ENCODE data around the gene ALG3. TPM values are rescaled to one million over a fixed set of nuclear protein-coding genes. Genes with fewer than 3 reads are reported as not detected.

The ALG3 gene
- total RNA-seq, 1 donor from 2014 or later = 38.8 TPM

DNA sequence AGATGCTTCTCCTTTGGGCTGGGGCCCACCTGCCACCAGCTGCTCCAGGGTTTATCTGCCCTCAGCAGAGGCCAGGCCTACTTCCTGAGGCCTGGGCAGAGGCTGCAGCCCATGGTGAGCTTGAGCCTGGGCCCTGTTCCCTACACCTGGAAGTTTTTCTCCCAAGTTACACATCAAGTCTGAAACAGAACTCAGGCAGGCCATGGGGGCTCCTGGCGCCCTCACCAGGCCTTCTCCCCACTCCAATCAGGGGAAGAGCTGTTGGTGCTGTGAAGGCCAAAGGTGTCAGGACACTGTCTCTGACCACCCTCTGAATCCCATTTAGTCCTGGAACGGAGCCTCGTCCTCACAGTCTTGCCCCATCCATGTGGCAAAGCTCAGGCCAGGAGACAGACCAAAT lies 12.1 kb downstream of the ALG3 start:
- no peak for ATAC-seq
- DNase-seq (ENCODE audit: low spot score) = no peak

- DNase-seq (ENCODE audit: low spot score) (no peak), ATAC-seq (no peak)
Observed at GRCh38 chr3:184236033-184236410, 12.7 kb downstream of the ALG3 start.

DNA sequence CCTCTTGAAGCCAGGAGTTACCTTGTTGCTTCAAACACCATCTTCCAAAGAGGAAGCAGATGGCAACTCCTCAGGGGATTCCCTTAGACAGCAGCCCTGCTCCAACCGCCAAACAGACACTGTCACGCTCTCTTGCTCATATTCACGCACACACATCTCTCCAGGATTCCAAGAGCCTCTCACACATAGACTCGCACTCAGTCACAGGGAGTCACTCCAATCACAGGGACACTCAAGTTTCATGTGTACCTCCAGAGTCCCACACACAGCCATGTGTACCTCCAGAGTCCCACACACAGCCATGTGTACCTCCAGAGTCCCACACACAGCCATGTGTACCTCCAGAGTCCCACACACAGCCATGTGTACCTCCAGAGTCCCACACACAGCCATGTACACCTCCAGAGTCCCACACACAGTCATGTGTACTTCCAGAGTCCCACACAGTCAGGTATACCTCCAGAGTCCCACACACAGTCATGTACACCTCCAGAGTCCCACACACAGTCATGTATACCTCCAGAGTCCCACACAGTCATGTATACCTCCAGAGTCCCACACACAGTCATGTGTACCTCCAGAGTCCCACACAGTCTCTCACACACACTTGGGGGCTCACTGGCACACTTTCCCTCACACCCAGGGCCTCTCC lies 13.3 kb downstream of the ALG3 start:
- ATAC-seq (no peak), DNase-seq (ENCODE audit: low spot score) (no peak)

- ATAC-seq (no peak), DNase-seq (ENCODE audit: low spot score) (no peak)
Observed at GRCh38 chr3:184234671-184235380, 13.9 kb downstream of the ALG3 start.

- no peak for DNase-seq (ENCODE audit: low spot score)
- no peak for ATAC-seq
Observed at GRCh38 chr3:184234224-184234623, 14.5 kb downstream of the ALG3 start.

GRCh38 chr3:184233127-184233843 lies 15.5 kb downstream of the ALG3 start:
- DNase-seq (ENCODE audit: low spot score) = no peak
- no peak for ATAC-seq

GRCh38 chr3:184231671-184232070 lies 17.1 kb downstream of the ALG3 start:
- no peak for DNase-seq (ENCODE audit: low spot score)
- no peak for ATAC-seq

DNA sequence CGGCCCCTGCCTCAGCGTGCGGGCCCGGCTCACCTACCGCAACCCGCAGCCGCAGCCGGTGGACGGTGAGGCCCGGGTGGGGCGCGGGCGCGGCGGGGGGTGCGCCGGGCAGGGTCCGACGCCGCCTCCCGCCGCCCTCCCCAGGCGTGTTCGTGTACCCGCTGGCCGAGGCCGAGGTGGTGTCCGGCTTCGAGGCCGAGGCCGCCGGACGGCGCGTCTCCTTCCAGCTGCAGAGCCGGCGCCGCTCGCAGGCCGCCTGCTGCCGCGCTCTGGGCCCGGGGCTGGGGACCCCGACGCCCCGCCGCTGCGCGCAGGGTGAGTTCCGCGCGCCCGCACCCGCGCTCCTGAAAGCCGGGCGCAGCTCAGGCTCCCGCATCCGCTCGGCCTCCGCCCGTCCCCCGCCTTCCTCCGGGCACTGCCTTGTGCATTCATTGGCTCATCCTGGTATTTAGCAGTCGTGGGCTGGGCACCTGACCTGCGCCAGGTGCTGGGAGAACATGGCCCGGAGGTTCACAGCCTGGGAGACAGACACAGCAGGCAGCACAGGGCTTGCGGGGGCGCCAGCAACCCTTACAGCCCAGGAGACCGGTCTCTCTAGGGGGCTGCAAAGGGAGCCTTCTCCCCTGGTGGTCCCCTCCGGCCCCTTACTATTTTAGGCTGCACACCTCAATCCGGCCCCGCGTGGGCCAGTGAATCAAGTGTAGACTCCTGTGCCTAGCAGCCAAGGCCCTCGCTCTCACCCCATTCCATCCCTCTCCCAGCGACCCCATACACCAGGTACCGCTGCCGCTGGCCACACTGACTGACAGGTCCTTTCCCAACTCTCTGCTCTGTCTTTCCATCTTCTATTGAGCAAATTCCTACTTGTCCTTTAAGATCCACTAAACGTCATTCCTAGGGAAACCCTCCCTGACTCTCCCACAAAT lies 17.9 kb downstream of the ALG3 start:
- no peak for DNase-seq (ENCODE audit: low spot score)
- peak; percentile 9 for ATAC-seq

- peak; percentile 16 for ATAC-seq
Observed at GRCh38 chr3:184230081-184230602, 18.6 kb downstream of the ALG3 start.

GRCh38 chr3:184229394-184230080 lies 19.2 kb downstream of the ALG3 start, which contains the start of gene VWA5B2:
Gene VWA5B2 (plus strand): TSS chr3:184229585. CDS start chr3:184230529, 944 bp downstream.
- DNase-seq (ENCODE audit: low spot score) = no peak
- ATAC-seq = peak; percentile 82

More at GRCh38 chr3:184230081-184230602, 18.6 kb downstream of the ALG3 start:
- DNase-seq (ENCODE audit: low spot score) = no peak

DNA sequence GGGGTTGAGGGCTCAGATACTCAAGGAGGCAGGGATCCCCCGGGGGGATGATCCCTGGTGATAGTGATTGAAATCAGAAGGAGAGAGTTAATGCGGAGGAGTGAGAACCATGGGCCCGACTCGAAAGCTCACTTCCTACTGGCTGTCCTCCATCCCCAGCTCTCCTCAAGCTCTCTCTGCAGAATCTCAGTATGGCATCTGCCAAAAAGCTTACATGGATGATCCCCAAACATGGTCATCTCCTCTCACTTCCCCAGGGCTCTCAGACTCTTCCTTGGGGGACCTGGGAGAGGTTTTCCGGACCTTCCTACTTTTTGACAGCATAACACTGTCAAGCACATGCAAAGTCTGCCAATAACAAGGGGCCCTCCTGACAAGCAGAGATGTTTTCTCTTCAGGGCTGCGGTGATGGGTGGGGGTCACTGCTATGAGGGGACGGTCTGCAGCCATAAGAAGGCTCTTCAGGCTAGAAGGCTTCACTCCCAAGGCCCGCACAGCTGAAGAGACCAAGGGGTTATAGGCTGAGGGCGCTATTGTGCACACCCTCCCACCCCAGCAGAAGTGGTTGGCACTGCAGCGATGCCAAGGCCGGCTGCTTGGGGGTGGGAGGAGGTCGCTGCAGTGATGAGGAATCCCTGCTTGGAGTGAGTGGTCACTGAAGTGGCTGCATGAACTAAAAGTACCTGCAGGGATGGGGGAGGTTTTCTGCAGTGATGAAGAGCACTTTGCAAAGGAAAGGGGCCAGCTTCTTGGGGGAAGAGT lies 20.2 kb downstream of the ALG3 start:
- no peak for DNase-seq (ENCODE audit: low spot score)

DNA sequence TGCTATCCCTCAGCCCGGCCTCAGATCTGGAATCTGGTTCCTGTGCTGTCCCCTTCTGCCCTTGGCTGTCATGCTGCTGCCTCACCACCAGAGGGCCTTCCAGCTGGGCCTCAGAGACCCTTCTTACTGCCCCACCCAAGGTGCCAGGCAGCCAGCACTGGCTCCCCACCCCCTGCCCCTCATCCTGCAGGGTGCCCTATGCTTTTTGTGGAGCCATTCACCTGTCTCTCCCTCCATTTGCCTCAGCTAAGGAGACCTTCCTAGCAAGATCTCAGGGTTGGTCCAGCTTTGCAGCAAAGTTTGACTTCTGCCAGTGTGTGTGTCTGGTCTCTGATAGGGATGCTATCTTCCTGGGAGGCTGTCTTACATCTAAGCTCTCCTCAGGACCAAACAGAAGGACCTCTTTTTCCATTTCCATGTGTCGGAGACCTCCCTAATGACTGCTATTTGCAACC lies 21.3 kb downstream of the ALG3 start:
- DNase-seq (ENCODE audit: low spot score) = no peak
- peak; percentile 79 for ATAC-seq

More for the DNA sequence above, 20.2 kb downstream of the ALG3 start:
- ATAC-seq = no peak

- ATAC-seq (no peak), DNase-seq (ENCODE audit: low spot score) (no peak)
Observed at GRCh38 chr3:184223946-184224345, 24.8 kb downstream of the ALG3 start.

GRCh38 chr3:184222521-184222920 lies 26.2 kb downstream of the ALG3 start:
- DNase-seq (ENCODE audit: low spot score) = no peak
- ATAC-seq = no peak

DNA sequence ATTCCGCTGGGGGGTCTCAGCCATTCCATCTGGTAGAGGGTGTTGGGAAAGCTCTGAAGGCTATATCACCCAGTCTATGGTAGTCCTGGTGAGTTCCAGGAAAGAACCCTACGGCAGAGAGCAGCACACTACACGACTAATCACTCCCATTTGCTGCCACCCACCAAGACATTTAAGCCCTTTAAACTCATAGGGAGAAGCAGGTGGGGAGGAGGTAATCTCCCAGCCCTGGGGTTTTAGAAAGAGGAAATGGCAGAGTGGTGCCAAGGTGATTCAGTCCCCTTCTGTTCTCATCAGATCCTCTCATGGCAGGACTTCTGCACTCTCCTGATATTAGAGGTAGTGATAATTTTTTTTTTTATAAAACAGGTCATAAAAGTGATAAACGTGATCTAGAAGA lies 29.9 kb downstream of the ALG3 start:
- DNase-seq (ENCODE audit: low spot score) = no peak
- ATAC-seq = no peak

DNA sequence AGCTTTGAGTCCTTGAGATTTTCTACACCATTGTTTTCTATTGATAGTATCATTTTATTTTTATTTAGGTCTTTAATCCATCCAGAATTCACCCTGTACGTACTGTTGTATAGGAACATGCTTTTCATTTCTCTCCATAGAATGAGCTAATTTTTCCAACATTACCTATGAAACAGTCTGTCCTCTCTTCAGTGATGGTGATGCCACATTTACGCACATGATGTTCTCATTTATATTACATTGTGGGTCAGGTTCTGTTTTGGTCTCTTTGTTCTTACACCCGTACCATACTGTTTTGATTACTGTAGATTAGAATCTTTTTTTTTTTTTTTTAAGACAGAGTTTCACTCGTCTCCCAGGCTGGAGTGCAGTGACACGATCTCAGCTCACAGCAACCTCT lies 37.0 kb downstream of the ALG3 start:
- ATAC-seq = no peak

GRCh38 chr3:184211297-184211696 lies 37.5 kb downstream of the ALG3 start:
- DNase-seq (ENCODE audit: low spot score) = no peak
- ATAC-seq = no peak

More for the DNA sequence above, 37.0 kb downstream of the ALG3 start:
- DNase-seq (ENCODE audit: low spot score) = no peak

DNA sequence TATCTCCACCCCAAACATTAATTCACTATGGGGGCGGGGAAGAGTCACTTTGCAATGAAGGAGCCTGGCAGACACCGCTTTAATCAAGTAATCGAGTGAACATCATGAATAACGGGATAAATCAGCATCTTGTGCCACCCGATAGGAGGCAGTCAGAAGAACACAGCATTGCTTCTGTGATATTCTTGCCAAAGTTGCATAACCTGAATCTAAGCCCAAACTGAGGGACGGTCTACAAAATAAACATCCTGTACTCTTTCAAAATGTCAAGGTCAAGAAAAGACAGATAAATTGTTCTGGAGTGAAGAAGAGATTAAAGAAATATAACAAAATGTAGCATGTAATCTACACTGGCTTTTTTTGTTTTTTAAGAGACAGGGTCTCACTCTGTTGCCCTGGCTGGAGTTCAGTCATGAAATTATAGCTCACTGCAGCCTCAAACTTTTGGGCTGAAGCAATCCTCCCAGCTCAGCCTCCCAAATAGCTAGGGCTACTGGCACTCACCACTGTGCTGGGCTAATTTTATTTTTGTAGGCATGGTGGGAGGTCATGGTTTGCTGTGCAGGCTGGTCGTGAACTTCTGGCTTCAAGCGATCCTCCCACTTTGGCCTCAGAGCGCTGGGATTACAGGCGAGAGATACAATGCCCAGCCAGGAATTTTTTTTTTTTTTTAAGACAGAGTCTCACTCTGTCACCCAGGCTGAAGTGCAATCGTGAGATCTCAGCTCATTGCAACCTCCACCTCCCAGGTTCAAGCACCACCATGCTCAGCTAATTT lies 39.4 kb downstream of the ALG3 start:
- ATAC-seq = peak; percentile 41
- DNase-seq (ENCODE audit: low spot score) = no peak
